ENCODE results near the gene ZFP2.

DNA sequence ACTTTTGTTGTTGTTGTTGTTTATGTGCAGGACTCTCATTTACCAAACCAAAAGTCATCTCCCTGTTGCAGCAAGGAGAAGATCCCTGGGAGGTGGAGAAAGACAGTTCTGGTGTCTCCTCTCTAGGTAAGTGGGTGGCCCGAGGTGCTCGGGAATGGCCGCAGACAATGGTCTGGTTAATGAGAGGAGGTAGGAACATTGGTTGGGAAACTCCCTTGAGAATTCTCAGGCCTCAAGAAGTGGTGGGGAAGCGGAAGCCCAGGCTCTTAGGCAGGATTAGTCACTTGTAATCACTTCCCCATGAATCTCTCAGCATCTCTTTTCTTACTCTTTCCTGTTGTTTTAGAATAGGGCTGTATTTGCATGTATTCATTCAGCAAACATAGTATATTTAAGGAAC is 28.8 kb upstream of the ZFP2 start:
- no peak for TF ChIP-seq SUZ12 (IDR thresholded peaks at IDR 0.05; ENCODE audit: extremely low read depth, insufficient read depth, insufficient read length)
- no peak for TF ChIP-seq YY1 (IDR thresholded peaks at IDR 0.05; ENCODE audit: insufficient read depth, insufficient read length)
- no peak for TF ChIP-seq ZNF274 (IDR thresholded peaks at IDR 0.05; ENCODE audit: low read depth, low read length)
